Adipose tissue (tissue), 3 donors: ENCODE data around the gene L3MBTL3. TPM values are rescaled to one million over a fixed set of nuclear protein-coding genes. Genes with fewer than 3 reads are reported as not detected.

Experiments used
- H3K27ac ChIP-seq: one replicate; pipeline ENCODE4 v1.5.1; 2013; ENCODE audit warnings: low read depth, low read length
- WGBS, 3 donors: extraction: QIAGEN DNeasy Blood & Tissue Kit; methylation state at CpG; one replicate each; pipeline ENCODE4 v1.1.7; 2013; 5-methylcytosine and 5-hydroxymethylcytosine counted together
- polyA plus RNA-seq, 3 donors: library from polyadenylated mRNA; stranded (reverse); fragments of 200-250 nt; gene quantifications; one replicate each; pipeline ENCODE4 v1.2.3, GENCODE V29; 2013
- donor health status: healthy with polysubstance abuse.
- donor health status: Bipolar disorder and iron deficiency.
- donor health status: healthy.

L3MBTL3 gene
- polyA plus RNA-seq, 3 donors = 1.1 to 3.6 (median 2.5) TPM

DNA sequence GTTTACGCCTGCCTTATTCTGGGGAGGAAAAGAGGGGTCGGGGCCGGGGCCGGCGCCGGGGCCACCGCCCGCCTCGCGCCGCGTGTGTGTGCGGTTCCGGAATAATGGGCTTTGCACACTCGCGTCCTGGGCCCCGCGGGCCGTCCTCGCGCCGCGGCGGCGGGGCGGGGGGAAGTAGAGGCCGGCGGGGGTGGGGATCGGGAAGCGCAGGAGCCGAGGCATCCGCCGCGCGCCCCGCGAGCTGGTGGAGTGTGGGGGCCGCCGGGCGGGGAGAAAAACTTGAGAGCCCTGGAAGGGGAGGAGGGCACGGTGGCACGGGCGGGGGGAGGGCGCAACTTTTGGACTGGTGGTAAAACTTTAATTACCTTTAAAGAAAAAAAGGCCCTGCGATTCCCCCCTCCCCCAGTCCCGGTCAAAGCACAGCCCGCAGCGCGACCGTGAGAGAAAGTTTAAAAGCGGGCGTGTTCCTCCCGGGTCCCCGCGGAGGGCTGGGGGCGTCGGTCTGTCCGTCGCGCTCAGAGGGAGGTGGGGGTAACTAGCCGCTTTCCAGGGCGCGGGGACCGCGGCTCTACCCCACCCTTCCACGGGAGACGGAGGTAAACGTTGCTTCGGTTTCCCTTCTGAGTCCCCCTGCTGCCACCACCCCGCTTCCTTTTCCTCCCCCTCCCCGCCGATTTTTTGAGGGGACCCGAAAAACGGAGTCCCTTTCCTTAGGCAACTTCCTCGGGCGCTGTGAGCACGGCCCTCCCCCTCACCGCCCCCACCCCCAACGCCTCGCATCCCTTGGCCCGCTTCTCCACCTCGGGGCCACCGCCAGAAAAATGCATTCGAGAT is 1.9 kb downstream of the L3MBTL3 start:
- 0 to 1% (median 1%) methylated on average over 76 to 83 of the region's 84 CpGs for WGBS, 3 donors
- H3K27ac ChIP-seq = no peak overlapping the region

DNA sequence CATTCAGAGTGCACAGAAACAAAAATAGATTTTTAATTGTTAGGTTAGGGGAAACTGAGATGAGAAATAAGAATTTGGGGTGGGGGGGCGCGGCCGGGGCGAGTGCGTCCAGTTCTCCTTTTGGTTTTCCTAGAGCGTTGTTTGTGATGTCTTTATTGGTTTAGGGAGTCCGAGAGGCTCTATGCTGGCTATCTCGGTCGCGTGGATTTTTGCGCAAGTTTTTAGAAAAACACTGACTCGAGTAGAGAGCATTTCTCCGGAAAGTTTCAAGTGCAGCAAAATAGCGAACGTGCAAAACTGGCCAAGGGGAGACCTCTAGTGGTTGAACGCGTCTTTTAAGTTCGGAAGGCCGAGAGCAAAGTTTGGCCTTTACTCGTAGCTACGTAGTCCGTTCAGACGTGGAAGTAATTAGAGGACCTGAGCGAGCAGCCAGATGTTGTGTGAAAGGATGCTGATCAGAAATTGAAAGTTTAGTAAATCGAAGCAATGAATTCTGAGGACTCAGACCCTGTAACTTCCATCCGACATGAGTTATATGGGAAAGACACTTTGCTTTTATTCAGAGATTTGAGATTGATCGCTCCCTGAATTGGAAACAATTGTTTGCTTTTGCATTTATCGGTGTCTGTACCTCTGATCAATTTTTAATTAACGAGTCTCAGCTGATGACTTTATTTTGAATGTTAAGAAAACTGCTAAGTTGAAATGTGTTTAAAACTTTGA is 2.7 kb downstream of the L3MBTL3 start:
- WGBS, 3 donors = 6 to 9% (median 8%) methylated on average over 29 of the region's 29 CpGs
- H3K27ac ChIP-seq = no peak overlapping the region

DNA sequence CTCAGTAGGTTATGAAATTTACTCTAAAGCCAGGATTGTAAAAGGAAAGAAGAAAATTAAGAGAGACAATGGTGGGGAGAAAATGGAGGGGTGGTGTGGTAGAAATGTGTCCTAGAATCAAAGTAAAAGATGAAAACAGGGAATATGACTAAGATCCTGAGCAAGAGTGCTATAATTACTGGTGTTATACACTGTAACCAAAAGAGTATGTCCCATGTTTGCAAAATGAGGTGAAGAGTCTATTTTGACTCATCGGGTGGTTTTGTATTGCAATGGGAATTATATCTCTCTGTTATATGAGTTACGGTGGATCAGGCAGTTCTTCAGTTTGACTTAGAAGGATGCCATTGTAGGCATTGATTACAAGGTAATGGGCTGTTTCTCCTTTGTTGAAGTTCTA is 8.5 kb downstream of the L3MBTL3 start:
- WGBS, 3 donors = 96 to 98% (median 98%) methylated on average over 2 of the region's 2 CpGs
- H3K27ac ChIP-seq = no peak overlapping the region

DNA sequence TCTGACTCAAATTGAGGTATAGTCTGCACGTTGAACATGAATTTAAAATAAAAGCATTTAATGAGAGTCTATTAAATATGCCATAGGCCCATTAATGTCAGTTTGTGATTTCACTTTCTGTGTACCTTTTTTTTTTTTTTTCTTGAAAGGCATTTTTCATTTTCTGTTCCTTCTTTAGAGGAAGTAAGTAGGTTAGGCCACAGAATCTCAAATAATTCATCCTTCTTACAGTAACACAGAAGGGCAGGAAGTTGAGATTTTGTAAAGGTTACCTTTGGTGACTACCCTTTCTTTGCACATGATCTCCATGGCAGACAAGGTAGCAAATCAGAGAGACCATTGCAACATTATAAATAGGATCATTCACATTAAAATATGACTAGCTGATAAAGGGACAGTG is 9.6 kb downstream of the L3MBTL3 start:
- H3K27ac ChIP-seq = no peak overlapping the region
- 57 to 81% (median 76%) methylated on average over 1 of the region's 1 CpG for WGBS, 3 donors

DNA sequence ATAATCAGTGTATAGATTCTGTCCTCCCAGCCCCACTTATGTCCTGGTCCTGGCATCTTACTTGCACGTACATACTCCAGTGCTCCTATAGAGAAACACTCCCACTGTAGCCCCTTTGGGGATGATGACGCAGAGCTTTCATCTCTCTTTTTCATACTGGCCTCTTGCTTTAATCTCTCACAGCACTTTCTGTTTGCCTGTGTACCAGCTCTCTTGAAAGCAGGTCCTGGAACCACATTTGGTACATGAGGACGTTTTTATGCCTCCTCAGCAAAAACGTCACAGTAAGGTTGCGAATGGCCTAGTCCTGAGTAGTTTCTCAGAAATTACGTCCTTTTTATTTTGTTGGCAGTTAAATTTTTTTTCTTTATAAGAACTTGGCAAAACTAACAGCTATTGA is 10.8 kb downstream of the L3MBTL3 start:
- 84 to 87% (median 87%) methylated on average over 6 of the region's 6 CpGs for WGBS, 3 donors
- H3K27ac ChIP-seq = no peak overlapping the region

DNA sequence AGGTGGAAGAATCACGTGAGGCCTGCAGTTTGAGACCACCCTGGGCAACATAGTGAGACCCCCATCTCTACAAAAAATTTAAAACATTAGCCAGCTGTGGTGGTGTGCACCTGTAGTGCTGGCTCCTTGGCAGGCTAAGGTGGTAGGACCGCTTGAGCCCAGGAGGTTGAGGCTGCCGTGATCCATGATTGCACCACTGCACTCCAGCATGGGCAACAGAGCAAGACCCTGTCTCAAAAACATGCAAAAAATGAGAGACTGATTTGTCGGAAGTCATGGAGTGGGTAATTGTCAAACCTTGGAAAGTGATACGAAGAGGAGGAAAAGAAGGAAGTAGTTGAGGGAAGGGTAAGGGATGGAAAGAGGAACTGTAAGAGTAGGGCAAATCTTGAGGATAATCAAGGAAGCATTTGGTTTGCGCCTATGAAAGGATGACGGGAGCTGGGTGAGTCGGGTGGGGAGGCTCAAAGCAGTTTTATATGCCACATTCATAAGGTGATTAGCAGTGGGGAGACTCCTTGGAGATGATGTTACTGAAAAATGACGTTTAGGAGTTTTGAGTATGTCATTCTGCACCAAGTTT is 14.5 kb downstream of the L3MBTL3 start:
- H3K27ac ChIP-seq = no peak overlapping the region
- WGBS, 3 donors = 86 to 96% (median 86%) methylated on average over 9 of the region's 9 CpGs

DNA sequence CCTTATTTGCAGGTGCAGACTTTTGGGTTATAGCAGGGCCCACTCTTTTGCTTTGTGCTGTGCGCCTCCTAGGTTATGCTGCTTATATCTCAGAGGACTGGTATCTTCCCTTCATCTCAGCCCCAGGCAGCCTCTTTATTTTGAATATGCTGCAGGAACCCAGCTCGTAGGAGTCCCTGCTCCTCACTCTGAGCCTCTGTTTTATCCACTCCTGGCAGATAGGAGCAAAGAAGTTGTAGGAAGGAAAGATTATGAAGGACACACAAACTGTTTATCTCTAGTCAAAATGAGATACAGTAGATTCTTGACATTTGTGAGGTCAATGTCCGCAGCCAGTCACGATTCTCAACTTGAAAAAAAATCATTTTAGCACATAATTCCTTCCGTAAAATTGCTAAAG is 15.6 kb downstream of the L3MBTL3 start:
- no peak overlapping the region for H3K27ac ChIP-seq
- WGBS, 3 donors = 87 to 92% (median 89%) methylated on average over 5 of the region's 5 CpGs

DNA sequence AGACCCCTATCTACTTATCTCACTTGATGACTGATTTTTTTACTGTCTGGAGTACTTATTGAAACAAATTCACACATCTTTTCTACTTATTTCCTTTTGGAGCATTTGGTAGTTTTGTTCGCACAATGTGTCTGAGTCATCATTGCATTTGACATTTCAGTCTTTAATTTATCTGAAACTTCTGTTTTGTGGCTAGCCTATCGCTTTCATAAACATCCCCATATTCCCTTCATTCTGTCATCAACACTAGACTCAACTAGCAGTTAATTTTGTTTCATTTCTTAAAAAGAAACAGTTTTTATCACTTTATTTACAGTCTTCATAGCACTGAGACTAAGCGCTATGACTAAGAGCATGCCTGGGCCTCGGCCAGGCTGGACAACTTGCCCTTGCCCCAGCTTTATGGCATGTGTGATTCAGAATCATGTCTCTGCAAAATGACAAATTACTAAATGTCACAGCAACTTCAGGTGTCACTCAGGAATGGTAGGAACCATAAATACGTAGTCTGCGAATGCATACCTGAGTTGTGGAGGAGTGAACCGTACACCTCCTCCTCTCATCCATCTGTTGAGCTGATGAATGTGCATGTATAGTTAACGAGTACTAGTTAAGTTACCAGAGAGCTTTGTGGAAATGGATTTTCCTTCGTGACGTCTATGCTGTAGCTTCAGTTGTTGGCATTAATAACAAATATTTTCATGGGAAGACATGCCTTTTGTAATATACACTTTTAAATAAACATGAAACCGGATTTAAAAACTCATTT is 16.2 kb downstream of the L3MBTL3 start:
- WGBS, 3 donors = 77 to 83% (median 77%) methylated on average over 11 of the region's 11 CpGs
- H3K27ac ChIP-seq = no peak overlapping the region

DNA sequence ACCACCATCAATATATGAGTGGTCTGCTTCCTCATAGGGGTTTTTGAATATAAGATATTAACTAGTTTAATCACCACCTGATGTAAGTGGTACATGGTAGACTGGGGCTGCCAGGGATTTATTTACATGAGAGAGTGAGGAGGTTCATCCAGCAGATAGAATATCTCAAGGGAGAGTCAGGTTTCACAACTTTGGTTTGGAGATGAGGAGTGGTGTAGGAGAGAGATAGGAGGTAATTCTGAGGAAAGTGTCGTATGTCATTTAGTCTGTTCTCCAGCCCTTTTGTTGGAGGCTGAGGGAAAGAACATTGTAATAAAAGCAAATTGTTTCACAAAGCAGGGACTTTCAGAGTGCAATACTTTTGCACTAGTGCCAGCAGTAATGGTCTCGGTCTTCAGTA is 16.8 kb downstream of the L3MBTL3 start:
- 48 to 74% (median 69%) methylated on average over 2 of the region's 2 CpGs for WGBS, 3 donors
- H3K27ac ChIP-seq = no peak overlapping the region

DNA sequence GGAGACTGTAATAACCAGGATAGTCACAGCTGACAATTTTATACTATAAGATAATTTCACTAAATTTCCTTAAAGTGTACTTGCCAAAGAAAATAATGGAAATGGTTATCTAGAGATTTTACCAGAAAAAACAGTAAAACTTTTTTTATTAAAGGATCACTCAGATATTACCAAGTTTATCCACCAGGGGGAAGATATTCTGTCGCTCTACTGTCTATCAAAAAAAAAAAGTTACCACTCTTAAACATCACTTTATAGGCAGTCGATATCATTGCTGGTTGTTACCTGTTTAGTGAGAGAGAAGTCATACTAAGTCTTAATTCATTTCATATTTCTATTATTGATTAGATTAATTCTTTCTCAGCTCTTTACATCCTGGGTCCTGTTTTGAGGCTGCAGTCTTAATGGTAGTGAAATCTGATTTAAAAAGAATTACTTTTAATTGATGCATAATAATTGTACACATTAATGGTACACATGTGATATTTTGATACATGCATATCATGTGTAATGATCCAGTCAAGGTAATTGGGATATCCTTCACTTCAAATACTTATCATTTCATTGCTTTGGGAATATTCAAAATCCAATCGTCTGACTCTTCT is 18.9 kb downstream of the L3MBTL3 start:
- H3K27ac ChIP-seq = no peak overlapping the region
- WGBS, 3 donors = 52 to 77% (median 73%) methylated on average over 3 of the region's 3 CpGs

DNA sequence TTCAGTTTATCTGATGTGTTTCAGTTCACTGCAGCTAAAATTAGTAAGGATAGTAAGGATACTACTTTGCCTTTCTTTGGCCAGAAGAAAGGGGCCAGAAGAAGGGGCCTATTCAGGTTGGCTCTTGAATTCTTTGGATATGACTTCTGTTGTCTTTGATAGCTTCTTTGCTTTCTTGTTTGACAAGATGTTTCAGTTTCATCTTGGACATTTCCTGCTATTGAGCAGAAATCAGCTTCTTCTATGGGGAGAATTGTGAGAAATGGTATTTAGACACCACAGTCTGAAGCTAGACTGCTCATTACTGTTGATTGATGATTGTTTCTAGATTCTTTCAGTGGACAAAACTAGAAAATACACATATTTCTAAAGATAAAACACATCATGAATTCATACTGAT is 23.2 kb downstream of the L3MBTL3 start:
- H3K27ac ChIP-seq = no peak overlapping the region

DNA sequence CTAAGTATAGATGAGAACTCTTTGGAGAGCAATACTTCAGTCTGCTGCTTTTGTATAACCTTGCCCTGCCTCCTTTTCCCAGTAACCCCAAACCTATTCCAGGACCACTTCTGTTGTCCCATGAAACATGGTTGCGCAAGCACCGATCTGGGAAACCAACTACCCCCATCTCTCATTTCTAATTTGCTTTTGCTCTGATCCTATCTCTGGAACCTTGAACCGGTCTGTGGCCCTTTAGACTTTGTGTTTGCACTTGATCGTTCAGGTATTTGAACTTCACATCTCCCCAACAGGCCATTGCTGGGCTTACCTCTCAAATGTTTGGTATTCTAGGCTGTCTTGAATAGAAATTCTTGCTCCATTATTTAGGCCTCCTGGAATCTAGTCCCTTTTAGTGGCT is 25.0 kb downstream of the L3MBTL3 start:
- H3K27ac ChIP-seq = no peak overlapping the region
- 67 to 95% (median 91%) methylated on average over 4 of the region's 4 CpGs for WGBS, 3 donors

DNA sequence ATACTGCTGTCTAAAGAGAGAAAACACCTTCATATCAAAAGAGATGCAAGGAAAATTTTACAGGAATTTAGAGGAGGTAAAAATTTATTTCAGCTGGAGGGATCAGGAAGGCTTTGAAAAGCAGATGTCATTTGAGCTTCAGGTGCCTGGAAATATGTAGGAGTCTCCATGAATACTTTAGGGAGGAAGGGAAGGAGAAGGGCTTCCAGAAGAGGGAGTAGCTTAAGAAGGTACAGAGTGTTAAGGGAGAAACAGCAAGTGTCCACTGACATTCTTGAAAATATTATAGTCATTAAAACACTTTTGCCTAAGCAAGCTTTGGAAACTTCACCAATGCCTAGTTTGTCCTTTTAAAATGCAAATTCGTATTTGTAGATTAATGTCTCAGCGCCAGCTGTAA is 27.2 kb downstream of the L3MBTL3 start:
- WGBS, 3 donors = 88 to 96% (median 90%) methylated on average over 2 of the region's 2 CpGs

DNA sequence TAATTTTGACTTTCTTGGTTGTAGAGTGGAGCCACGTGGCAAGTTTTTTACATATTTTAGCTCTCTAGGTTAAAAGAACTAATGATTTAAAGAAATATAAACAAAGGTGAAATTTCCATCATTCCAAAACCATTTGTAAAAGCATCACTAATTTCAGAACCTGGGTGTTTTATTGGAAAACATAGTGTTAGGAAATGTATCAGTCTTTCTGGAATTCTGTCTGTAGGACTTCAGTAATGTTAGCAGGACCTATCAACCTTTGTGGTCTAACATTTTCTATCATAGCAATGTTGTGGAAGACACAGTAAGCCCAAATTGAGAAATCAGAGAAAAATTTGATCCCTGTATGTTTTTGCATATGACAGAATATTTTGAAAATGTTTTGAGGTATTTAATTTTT is 28.3 kb downstream of the L3MBTL3 start:
- H3K27ac ChIP-seq = no peak overlapping the region
- 81 to 96% (median 83%) methylated on average over 1 of the region's 1 CpG for WGBS, 3 donors

More for the DNA sequence above, 27.2 kb downstream of the L3MBTL3 start:
- H3K27ac ChIP-seq = no peak overlapping the region

DNA sequence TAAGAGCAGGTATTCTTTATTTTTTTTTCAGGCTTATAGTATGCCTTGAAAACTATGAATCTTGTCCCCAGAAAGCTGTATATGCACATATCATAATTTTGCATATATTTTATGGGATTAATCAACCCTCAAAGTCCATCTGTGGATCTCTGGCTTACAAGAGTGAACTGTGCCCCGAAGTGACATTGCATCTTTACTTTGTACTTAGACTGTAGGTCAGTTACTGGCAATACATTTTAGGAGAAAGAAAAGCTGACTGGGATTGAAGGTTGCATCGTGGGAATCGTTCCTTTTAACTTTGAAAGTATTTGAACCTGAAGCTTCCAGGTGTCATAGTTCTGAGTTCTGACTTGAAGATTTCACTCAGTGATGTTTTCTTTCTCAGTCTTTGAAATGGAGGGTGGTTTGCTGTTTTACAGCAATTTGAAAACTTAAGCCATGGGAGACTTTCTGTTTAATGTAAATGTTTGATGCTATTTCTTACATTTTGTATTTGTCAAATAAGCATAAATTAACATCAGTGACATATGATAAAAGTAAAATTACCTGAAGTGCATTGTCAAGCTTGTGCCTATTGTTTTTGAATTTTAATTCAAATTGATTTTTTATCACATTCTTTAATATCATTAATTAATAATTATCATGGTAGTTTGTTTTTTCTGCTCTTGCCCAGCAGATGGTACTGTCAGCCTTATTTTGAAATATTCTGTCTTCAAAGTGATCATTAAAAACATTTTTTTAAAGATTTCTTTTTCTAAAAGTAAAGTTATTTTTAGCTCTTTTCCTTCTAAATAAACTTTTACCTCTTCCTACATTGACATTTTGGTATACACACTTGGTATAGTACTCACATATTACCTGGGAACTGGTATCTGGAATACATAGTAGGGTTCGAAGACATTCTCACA is 29.0 kb downstream of the L3MBTL3 start:
- H3K27ac ChIP-seq = no peak overlapping the region
- WGBS, 3 donors = 71 to 86% (median 77%) methylated on average over 4 of the region's 4 CpGs

DNA sequence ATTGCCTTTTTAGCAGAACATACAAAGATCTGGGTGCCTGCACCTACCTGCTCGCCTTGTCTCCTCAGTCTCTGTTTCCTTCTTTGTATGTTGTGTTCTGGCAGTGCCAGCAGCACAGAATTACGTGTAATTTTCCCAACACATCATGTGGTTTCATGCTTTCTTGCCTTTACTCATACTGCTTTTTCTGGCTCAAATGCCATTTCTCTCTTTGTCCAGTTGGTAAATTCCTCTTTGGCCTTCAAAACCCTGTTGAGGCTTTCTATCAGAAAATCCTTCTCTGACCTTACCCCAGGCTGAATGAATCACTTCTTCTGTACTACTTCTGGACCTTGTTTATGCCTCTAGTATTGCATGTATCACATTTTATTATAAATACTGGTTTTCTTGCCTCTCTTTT is 31.8 kb downstream of the L3MBTL3 start:
- H3K27ac ChIP-seq = no peak overlapping the region
- 85 to 95% (median 95%) methylated on average over 2 of the region's 2 CpGs for WGBS, 3 donors

DNA sequence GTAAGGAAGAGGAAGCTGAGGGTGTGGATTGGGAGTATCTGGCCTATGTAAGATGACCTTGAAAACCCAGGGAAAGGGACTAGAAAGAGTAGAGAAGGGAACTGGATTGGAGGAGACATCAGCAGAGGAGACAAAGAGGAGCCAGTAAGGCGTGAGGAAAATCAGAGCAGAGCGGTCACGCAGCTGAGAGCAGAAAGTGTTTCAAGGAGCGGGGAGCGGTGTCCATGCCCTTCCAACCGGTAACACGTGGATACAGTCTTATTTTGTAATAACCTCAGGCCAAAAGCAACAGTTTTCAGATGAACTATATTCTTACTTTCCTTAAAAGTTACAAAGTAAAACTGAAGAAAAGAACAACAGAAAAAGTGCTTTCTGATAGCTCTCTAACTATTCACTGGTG is 36.3 kb downstream of the L3MBTL3 start:
- 94 to 96% (median 95%) methylated on average over 7 of the region's 7 CpGs for WGBS, 3 donors
- no peak overlapping the region for H3K27ac ChIP-seq
